CD4-positive, alpha-beta T cell treated with Interferon gamma for 1 hour (primary cell): ENCODE results near the gene MOB3B.

Experiments used
- DNase-seq: peaks from one replicate; pipeline ENCODE4 v3.0.0-alpha.2; 2020

The MOB3B gene

DNA sequence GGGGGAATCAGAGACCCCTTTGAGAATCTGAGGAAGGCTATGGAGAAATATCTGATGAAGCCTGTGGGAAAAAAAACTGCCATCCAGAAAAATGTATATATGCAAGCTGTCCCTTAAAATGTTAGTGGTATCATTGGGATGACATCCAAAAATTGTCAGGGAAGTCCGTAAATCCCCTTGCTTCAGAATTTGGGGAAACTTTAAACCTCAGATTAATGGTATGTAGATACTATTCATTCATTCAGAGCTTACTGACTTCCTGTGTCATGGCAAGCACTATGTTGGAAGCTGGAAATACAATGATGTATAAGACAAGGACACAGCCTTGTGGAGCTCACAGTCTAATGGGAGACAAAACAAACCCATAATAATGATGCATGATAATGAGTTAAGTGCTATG, 10.9 kb upstream of the MOB3B start:
- no peak for DNase-seq

- DNase-seq: no peak
These were observed 10.1 kb upstream of the MOB3B start for GRCh38 chr9:27539479-27540441.

DNA sequence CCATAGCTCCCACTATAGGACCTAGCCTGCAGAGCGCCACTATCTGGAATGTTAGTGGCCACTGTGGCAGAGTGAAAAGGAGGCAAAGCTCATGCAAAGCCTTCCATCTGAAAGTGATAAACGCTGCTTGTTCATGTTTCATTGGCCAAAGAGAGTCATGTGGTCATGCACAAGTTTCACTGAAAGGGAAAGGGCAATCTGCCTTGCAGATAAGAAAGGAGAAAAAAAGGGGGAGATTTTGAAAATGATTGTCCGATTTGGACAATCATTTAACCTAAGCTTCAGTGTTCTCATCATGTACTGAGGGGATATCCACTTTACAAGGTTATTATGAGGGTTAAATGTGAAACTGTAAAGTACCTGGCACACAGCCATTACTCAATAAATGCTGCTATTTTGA, 9.0 kb upstream of the MOB3B start:
- DNase-seq: no peak

- DNase-seq: no peak
These were observed 8.1 kb upstream of the MOB3B start for GRCh38 chr9:27537756-27538155.

DNA sequence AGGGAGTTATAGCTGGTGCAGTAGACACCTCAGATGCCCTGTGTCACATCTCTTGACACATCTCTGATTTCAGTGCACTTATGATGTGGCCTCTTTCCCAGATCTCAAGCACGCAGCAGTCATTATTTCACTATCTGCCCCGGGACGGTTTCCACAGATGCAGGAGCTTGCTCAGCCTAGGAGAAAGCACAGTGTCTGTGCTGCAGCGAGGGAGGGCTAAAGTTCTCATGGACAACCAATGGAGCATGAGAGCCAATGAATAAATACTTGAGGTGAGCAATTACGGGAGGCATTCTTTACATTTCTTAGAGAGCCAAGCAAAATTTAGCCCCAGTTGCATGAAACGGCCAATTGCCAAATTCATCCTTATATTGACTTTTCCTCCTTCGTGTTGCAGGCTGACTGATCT, 7.4 kb upstream of the MOB3B start:
- DNase-seq: no peak

- no peak for DNase-seq
These were observed 6.6 kb upstream of the MOB3B start for GRCh38 chr9:27536168-27536567.

GRCh38 chr9:27535701-27536118, 6.1 kb upstream of the MOB3B start:
- no peak for DNase-seq

DNA sequence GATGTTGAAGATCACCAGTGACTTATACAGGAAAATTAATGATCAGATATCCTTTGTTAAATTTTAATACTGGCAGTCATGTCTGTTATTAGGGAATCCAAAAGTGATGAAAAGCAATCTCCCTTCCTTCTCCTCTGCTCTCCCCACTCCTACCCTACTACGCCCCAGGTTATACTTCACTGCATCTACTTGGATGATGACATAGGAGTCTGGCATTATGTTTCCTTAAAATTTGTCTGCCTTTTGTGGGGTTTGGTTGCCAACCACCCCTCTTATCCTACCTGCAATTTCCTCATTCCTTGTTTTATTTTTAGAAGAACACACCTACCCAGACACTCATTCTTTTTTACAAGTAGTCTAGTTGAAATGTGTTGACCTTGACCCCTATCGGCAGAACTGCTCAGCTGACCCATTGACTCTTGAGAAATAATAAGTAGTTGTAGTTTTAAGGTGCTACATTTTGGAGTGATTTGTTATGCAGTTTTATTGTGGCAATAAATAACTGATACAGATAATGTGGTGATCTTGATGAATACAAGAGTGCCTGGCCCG, 5.1 kb upstream of the MOB3B start:
- no peak for DNase-seq

DNA sequence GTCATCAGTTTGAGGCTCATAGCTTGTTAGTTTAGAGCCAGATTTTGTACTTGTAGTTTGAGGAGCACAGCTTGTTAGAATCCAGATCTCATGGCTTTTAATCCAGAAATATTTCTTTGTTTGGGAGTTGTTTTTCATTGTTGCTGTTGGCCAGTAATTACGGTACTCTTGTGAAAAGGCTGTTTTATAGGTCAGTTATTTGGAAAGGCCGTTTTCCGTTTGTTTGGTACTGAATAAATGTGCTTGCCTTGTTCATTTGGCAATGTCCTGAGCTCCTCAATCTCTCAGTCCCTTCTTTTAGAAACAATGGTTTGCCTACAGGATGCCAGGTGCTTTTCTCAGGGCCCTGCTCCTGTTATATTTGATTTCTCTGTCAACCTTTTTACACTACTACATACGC, 4.5 kb upstream of the MOB3B start:
- DNase-seq: no peak

- no peak for DNase-seq
These were observed 3.7 kb upstream of the MOB3B start for GRCh38 chr9:27533311-27533710.

- DNase-seq: no peak
These were observed 2.4 kb upstream of the MOB3B start for GRCh38 chr9:27532046-27532445.

- no peak for DNase-seq
These were observed 1.5 kb upstream of the MOB3B start for GRCh38 chr9:27530915-27531755.

DNA sequence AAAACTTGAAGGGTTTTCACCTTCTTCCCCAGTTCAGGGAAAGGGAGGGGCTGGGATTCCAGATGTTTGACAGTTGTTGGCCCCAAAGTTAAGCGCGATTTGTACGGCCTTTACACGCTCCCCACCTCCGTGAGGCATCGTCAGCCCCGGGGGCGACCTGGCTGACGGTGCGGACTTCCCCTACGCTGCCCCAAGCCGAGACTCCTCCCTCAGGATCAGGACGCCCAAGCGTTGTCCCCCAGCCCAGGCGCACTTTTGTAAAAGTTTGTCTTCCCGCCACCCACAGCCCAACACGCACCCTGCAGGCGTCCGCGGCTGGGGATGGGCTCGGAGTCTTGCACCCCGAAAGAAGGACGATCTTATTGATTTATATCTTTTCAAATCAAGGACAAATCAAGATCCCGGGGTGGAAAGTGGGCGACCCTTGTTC, 713 bp downstream of the MOB3B start:
- DNase-seq: peak; percentile 69

DNA sequence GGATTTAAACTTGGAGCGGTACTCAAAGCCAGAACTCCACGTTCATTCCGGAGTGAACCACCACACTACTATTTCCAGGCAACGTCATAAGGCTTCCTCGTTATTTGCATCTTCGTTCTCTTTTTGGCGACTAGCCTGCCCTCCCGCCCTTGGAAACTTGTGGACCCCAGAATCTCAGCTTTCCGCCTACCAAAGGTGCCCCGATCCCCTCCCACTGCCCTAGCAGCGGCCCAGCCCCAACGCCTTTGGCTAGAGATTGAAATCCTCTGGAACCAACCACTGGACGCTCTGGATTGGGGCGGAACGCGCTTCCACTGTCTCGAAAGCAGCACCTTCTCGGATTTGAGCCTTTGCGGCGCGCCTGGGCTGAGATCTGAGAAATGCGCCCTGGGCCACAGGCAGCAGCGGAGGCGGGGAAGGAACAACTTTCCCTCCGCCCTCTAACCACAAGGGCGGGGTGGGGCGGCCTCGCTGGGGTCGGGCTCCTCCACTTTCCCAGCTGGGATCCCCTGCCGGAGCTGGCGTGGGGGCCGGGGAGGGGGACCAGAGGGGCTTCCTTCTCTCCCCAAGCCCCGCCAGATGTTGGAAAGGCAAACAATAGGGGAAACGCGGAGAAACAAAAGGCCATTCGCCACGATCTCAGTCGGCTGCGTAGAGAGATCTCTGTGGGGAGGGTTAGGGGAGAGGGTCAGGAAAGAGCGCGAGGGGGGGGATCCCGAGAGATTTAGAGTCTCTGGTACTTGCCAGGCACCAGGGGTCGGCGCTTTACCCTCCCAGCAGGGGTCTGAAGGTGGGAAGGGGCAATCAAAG, 1.3 kb downstream of the MOB3B start:
- DNase-seq: peak; percentile 55

DNA sequence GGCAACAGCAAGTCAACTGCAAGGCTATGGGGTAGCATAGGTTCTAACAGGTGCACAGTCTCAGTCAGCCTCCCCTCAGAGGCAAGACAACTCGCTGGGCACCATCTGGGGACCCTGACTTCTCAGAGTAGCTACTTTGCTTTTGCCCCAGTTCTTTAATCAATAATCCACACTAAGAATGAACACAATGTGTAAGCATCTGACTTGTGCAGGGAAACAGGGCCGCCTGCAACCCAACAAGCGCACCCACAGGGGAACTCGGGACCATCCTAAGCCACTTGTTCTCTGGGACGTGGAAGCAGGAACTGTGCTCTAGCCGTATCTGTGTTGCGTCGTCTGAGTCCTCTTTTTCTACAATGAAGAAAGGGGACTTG, 1.9 kb downstream of the MOB3B start:
- no peak for DNase-seq

DNA sequence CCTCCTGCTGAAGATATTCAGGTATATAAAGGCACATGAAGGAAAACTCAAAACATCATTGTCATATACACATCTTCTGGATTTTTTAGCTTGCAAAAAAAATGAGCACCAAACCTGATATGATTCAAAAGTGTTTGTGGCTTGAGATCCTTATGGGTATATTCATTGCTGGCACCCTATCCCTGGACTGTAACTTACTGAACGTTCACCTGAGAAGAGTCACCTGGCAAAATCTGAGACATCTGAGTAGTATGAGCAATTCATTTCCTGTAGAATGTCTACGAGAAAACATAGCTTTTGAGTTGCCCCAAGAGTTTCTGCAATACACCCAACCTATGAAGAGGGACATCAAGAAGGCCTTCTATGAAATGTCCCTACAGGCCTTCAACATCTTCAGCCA, 5.4 kb downstream of the MOB3B start, which contains the start of gene IFNK:
TSS of gene IFNK (plus strand) at position 55 of the 400 bp plus-strand sequence. CDS start at position 102, 47 bp downstream.
- no peak for DNase-seq

DNA sequence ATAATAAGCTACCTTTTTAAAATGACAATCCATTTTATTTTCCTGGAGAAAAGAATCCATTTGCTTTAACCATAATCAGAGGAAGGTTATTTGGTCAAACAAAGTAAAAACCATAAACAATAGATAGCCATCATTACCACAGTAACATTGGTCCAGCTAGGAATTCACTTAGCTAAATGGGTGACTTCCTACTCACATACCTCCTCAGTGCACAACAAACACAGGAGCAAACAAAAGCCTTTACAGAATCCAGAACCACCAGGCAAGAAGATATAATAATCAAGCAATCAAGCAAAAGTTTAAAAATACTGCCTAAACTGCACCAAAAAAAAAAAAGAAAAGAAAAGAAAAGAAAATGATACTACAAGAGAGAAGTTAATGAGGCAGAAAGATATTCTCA, 6.5 kb downstream of the MOB3B start:
- no peak for DNase-seq

DNA sequence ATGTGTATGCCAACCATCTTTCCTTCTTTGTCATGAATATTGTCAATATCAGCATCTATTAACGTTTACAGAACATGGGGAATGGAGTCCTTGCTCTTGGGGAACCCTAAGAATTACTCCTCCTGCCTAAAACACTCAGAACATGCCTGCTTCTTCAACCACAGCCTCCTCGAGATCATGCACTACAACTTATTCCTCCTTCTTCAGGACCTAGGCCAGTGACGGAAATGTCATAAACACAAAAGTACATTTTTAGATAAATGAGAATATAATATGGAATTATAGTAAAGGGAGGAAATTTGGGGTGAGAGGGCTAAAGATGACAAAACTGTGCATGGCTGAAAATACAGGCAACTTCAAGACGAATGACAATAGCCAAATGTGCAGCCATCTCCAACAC, 8.6 kb downstream of the MOB3B start:
- DNase-seq: no peak

GRCh38 chr9:27519466-27520465, 9.8 kb downstream of the MOB3B start:
- no peak for DNase-seq

- no peak for DNase-seq
These were observed 10.8 kb downstream of the MOB3B start for GRCh38 chr9:27518809-27519208.

DNA sequence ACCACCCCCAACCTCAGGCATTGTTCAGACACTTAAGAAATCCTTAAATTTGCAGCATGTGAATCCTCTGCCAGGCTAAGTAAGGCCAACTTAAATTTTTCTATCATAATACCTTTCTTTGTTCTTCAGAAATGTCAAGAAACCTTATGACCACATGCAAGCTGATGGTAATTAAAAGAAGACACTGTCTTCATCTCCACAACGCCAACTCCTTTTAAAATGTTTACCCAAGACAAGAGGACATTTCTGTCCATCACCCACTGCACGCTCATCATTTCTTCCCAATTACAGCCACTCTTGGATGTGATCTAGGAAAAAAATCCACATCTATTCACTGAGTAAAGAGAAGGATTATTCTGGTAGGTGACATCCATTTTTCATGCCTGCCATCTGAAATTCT, 11.6 kb downstream of the MOB3B start:
- DNase-seq: no peak
